CD4-positive, alpha-beta T cell (primary cell): ENCODE measurements around the gene WFDC12. TPM values are rescaled to one million over a fixed set of nuclear protein-coding genes. Genes with fewer than 3 reads are reported as not detected.
A peak's percentile ranks its signal among the peaks of the same experiment; 100 is the strongest.

Source experiments
- ATAC-seq: fragments of 200-7000 bp; cut with Tn5 transposase; one replicate; pipeline ENCODE4 v1.10.0; 2022; ENCODE audit warnings: mild to moderate bottlenecking; ENCODE audit not compliant: poor library complexity
- CTCF ChIA-PET: fragments of 350-600 bp; sonication (Branson Sonifier 250); formaldehyde crosslinking; loops from one replicate; lab custom pipeline; 2021; ENCODE audit warnings: antibody characterized with exemption, inconsistent platforms; lab: Charles Lee
- POLR2A ChIA-PET: fragments of 350-600 bp; sonication (Branson Sonifier 250); formaldehyde crosslinking; loops from one replicate; lab custom pipeline; 2021; ENCODE audit warnings: antibody characterized with exemption, inconsistent platforms; lab: Charles Lee
- DNase-seq, 14 experiments: peaks; one replicate each; pipeline ENCODE4 v3.0.0-alpha.2; 2013 to 2020; ENCODE audit warnings: mixed read lengths in 2 of 14
- H3K27ac ChIP-seq, 2 donors: one replicate each; pipeline versions ENCODE4 v1.5.1 to v1.7.0; 2013; ENCODE audit warnings: low read length in 2 of 2, low read depth in 1 of 2, mild to moderate bottlenecking in 1 of 2
- H3K27me3 ChIP-seq, 2 experiments: 1 replicate in 1 of 2; 2 replicates in 1 of 2; pipeline versions ENCODE4 v1.6.1 to v1.7.0; 2013; ENCODE audit warnings: low read length in 2 of 2, control low read depth in 1 of 2, mild to moderate bottlenecking in 1 of 2, moderate library complexity in 1 of 2; ENCODE audit not compliant: insufficient read depth in 2 of 2, control insufficient read depth in 1 of 2
- H3K36me3 ChIP-seq: one replicate; pipeline ENCODE4 v1.6.1; 2013; ENCODE audit warnings: low read length, control low read depth; ENCODE audit not compliant: insufficient read depth
- H3K4me1 ChIP-seq: one replicate; pipeline ENCODE4 v1.6.1; 2013; ENCODE audit warnings: low read length, control low read depth; ENCODE audit not compliant: insufficient read depth
- H3K4me3 ChIP-seq: one replicate; pipeline ENCODE4 v1.5.1; 2013; ENCODE audit warnings: mild to moderate bottlenecking, low read length, moderate library complexity
- H3K9me3 ChIP-seq, 2 experiments: 1 replicate in 1 of 2; 2 replicates in 1 of 2; pipeline versions ENCODE4 v1.6.1 to v1.7.0; 2013; ENCODE audit warnings: low read length in 2 of 2, mild to moderate bottlenecking in 2 of 2, control low read depth in 1 of 2, moderate library complexity in 1 of 2; ENCODE audit not compliant: control insufficient read depth in 1 of 2, insufficient read depth in 1 of 2
- H3K27ac Mint-ChIP-seq: one replicate; pipeline ENCODE4 v1.8.0; 2020; ENCODE audit warnings: mixed read lengths
- H3K27me3 Mint-ChIP-seq: one replicate; pipeline ENCODE4 v1.8.0; 2021; ENCODE audit warnings: mixed read lengths
- H3K36me3 Mint-ChIP-seq: one replicate; pipeline ENCODE4 v1.8.0; 2021; ENCODE audit warnings: low read depth, mixed read lengths
- H3K4me1 Mint-ChIP-seq: one replicate; pipeline ENCODE4 v1.8.0; 2021; ENCODE audit warnings: low read depth, mixed read lengths
- H3K4me3 Mint-ChIP-seq: one replicate; pipeline ENCODE4 v1.8.0; 2020; ENCODE audit warnings: mild to moderate bottlenecking, mixed read lengths
- H3K9me3 Mint-ChIP-seq: one replicate; pipeline ENCODE4 v1.8.0; 2020; ENCODE audit warnings: mixed read lengths
- intact Hi-C, 2 experiments: fragments of 100-400 bp; cut with DNase I in 1 of 2; cut with micrococcal nuclease in 1 of 2; formaldehyde crosslinking; loops; one replicate each; pipeline versions ENCODE4 v1.15.1 to v1.9.0; 2023 to 2025; cut with DNase I, micrococcal nuclease
- total RNA-seq, 174 experiments: library from RNA in 2 of 174; stranded (reverse) in 2 of 174; gene quantifications; one replicate each; pipeline ENCODE4 v1.2.3 and lab custom pipeline; 2021 to 2026
- TF ChIP-seq, protein P1 (sequence below): fragments of 200-600 bp; IDR thresholded peaks from one replicate; pipeline ENCODE4 v1.8.0; 2022; ENCODE audit warnings: antibody characterized with exemption, mild to moderate bottlenecking

WFDC12 gene
- total RNA-seq, 2 experiments from 2014 or later: not detected

- ChIA-PET CTCF (interaction anchor here (1.3 kb wide), 1 partner anchor 43 kb away, joined by 4 read pairs; no protein-coding TSS in a partner anchor), POLR2A (no interaction called here)
- Mint-ChIP-seq H3K4me3 (no peak overlapping the region), H3K36me3 (peaks cover 72% of the 10 kb centered on the region), H3K4me1 (peaks cover 13% of the 10 kb centered on the region), H3K27me3 (no peaks in the 10 kb centered on the region), H3K27ac (no peak overlapping the region), H3K9me3 (no peaks in the 10 kb centered on the region)
- Histone ChIP-seq H3K4me1 (no peaks in the 10 kb centered on the region), H3K27ac (no peak overlapping the region), H3K9me3 (peaks cover 0 to 7% of the 10 kb centered on the region in 2 experiments), H3K36me3 (peaks cover 29% of the 10 kb centered on the region), H3K4me3 (no peak overlapping the region), H3K27me3 (no peaks in the 10 kb centered on the region)
- TF ChIP-seq, protein P1, sequence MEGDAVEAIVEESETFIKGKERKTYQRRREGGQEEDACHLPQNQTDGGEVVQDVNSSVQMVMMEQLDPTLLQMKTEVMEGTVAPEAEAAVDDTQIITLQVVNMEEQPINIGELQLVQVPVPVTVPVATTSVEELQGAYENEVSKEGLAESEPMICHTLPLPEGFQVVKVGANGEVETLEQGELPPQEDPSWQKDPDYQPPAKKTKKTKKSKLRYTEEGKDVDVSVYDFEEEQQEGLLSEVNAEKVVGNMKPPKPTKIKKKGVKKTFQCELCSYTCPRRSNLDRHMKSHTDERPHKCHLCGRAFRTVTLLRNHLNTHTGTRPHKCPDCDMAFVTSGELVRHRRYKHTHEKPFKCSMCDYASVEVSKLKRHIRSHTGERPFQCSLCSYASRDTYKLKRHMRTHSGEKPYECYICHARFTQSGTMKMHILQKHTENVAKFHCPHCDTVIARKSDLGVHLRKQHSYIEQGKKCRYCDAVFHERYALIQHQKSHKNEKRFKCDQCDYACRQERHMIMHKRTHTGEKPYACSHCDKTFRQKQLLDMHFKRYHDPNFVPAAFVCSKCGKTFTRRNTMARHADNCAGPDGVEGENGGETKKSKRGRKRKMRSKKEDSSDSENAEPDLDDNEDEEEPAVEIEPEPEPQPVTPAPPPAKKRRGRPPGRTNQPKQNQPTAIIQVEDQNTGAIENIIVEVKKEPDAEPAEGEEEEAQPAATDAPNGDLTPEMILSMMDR: no peak
- ATAC-seq (no peak), DNase-seq (no peak)
- intact Hi-C loops: no loop called here
Observed at GRCh38 chr20:45087097-45087790, 37.0 kb downstream of the WFDC12 start.

DNA sequence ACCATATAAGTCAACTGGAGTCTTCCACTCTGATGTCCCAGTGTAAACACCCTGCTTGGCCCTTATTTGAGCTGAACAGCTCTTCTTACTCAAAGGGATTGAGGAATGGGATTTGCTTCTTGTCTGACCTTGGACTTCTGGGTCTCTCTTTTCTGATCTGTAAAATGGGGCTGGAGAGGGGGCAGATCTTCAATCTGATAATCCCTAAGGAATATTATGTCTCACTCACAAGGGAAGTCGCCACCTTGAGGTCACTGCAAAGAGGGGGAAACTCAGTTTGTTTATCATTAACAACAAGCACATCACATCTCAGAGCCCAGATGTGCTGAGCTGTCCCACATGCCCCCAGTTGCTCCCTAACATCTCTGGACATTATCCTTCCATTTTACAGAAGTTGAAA, 38.4 kb downstream of the WFDC12 start:
- Mint-ChIP-seq H3K4me1 (peaks cover 13% of the 10 kb centered on the region), H3K36me3 (peaks cover 85% of the 10 kb centered on the region), H3K4me3 (no peak overlapping the region), H3K9me3 (peaks cover 4% of the 10 kb centered on the region), H3K27me3 (no peaks in the 10 kb centered on the region), H3K27ac (peak overlapping the region; percentile 57)
- CTCF ChIA-PET: interaction anchor here (1.3 kb wide), 1 partner anchor 42 kb away, joined by 4 read pairs; no protein-coding TSS in a partner anchor
- TF ChIP-seq, protein P1: no peak
- DNase-seq (no peak), ATAC-seq (no peak)
- Histone ChIP-seq H3K4me1 (no peaks in the 10 kb centered on the region), H3K36me3 (peaks cover 41% of the 10 kb centered on the region), H3K27ac (no peak overlapping the region), H3K9me3 (peaks cover 4 to 9% of the 10 kb centered on the region in 2 experiments), H3K27me3 (no peaks in the 10 kb centered on the region), H3K4me3 (no peak overlapping the region)
- intact Hi-C loops: no loop called here
- POLR2A ChIA-PET: no interaction called here

GRCh38 chr20:45085289-45085688, 39.0 kb downstream of the WFDC12 start:
- H3K9me3 Mint-ChIP-seq: peaks cover 4% of the 10 kb centered on the region
- no peak overlapping the region for H3K4me3 Mint-ChIP-seq
- H3K27me3 Mint-ChIP-seq: no peaks in the 10 kb centered on the region
- TF ChIP-seq, protein P1: no peak
- no peak for ATAC-seq
- H3K36me3 ChIP-seq: peaks cover 45% of the 10 kb centered on the region
- ChIA-PET CTCF (no interaction called here), POLR2A (no interaction called here)
- H3K9me3 ChIP-seq: peaks cover 6 to 9% of the 10 kb centered on the region in 2 experiments
- DNase-seq: no peak
- H3K4me1 Mint-ChIP-seq: peaks cover 13% of the 10 kb centered on the region
- H3K4me1 ChIP-seq: no peaks in the 10 kb centered on the region
- H3K27ac ChIP-seq: no peak overlapping the region
- no peak overlapping the region for H3K4me3 ChIP-seq
- intact Hi-C loops: no loop called here
- H3K36me3 Mint-ChIP-seq: peaks cover 91% of the 10 kb centered on the region
- no peaks in the 10 kb centered on the region for H3K27me3 ChIP-seq
- peak overlapping the region; percentile 57 for H3K27ac Mint-ChIP-seq
